Stimulated activated naive CD4-positive, alpha-beta T cell treated with Interleukin-2 at 50 U/mL for 16 hours (primary cell): ENCODE results near the gene TTYH1.
A peak's percentile ranks its signal among the peaks of the same experiment; 100 is the strongest.
"Not testable (repeated sequence)": the region's sequence is repeated elsewhere in the genome, so short reads cannot be mapped to it uniquely, and the experiment has no call there.

Experiments
- DNase-seq: peaks from one replicate; lab custom pipeline; 2025; lab: John Stamatoyannopoulos, UW

TTYH1 gene

DNA sequence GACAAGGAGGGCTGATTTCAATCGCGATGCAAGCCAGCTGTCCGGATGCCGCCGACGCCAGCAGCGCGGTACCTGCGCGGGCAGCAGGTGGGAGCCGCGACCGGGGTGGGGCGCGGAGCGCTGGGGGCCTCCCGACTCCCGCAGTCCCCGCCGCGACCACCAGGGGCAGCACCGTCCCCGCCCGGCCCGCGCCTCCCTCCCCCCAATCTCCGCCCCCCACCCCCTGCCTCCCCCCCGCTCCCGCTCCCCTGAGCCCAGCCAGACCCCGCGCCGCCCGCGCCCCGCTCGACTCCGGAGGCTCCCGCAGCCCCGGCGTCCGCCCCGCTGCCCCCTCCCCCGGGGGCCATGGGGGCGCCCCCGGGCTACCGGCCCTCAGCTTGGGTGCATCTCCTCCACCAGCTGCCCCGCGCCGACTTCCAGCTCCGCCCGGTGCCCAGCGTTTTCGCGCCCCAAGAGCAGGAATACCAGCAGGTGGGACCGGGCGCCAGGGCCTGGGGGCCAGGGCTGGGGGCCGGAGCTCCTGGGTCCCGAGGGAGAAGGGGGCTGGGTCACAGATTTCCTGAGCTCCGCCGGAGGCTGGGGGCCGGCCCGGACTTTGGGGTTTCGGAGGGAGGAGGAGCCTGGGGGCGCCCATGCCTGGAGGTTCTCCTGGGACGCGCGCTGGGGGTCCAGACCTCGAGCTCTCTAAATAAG, at the start of gene TTYH1:
Gene TTYH1, plus strand, starts transcription at position 257 of the 693 bp plus-strand sequence. Its CDS starts 89 bp downstream, at position 346.
- DNase-seq = peak; percentile 27

DNA sequence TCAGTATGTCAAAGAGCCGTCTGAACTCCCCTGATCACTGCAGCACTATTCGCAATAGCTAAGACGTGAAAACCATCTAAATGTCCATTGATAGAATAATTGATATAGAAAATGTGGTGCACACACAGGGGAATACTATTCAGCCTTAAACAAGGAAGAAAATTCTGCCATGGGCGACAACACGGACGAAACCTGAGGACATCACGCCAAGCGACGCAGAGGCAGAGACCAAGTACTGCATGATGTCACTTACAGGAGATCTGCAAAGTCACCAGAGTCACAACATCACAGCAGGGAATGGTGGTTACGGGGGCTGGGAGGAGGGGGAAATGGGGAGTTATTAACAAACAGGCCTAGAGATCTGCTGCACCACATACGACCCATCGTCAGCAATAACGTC, 49.5 kb upstream of the TTYH1 start:
- not testable (repeated sequence) for DNase-seq

DNA sequence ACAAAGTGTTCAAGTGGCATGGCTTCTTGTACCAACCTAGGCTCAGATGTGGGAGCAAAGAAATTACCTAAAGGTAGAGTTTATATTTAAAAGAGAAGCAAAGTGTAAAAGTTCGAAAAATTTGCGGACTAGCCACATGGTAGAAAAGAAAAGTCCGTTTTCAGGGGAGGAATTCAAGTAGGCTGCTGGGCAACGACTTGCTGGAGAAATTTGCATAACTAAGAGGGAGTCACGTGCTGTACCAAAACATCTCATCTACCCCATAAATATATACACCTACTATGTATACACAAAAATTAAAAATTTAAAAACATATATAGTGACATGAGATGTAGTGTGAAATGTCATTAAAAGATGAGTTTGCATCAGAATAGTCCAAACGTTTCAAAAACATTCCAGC, 48.5 kb upstream of the TTYH1 start:
- no peak for DNase-seq

DNA sequence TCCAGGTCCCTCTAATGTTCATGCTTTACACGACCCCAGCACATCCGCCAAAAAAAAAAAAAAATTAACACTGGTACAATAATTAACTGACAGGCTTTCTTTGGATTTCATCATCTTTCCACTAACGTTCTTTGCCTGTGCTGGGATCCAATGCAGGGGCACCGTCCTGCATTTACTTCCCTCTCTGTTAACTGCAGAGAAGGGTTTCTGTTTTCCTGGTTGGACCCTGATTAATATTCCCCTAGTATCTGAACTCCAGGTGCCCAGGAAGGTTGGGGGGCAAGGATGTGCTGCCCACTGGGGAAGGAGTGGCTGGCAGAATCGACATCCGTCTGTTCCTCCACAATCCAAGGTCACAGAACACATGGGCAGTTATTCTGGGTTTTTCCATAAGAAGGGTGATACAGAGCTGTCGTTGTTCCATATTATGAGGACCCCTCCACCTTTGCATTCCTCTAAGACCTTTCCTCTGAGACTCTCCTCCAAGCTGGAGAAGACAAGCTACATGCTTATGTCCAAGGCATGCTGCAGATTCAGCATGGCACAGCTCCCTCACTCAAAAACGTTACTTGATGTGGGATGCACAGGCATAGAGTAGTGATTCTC, 46.1 kb upstream of the TTYH1 start:
- DNase-seq = no peak

DNA sequence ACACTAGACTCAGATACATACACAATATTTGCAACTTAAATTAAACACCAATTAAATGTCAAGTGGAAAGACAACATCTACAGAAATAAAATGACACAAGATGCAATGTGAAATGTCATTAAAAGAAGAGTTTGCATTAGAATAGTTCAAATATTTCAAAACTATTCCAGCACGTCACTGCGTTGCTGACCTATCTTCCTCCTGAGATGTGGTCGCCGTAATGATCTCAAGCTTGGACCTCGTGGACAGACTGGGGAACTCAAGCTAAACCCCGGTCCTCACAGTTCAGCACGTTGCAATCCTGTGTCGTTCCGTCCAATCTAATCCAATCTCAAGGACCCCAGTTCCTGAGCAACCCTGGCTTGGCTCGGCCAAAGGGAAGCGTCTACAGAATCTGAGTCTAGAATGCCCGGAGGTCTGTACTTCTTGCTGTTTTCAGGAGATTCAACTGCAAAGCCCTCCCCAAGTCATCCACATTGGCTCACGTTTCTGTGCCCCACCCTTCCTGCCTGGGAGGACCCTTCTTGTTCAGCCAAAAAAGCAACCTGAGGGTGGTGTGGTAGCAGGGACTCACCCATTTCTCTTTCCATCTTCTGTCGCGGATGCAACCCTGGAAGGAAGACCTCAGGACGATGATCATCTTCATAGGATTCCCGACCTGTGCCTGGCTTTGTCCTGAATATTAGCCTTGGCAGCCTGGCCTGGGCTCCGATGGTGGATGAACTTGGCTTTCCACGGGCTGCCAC, 45.4 kb upstream of the TTYH1 start:
- DNase-seq = not testable (repeated sequence)

DNA sequence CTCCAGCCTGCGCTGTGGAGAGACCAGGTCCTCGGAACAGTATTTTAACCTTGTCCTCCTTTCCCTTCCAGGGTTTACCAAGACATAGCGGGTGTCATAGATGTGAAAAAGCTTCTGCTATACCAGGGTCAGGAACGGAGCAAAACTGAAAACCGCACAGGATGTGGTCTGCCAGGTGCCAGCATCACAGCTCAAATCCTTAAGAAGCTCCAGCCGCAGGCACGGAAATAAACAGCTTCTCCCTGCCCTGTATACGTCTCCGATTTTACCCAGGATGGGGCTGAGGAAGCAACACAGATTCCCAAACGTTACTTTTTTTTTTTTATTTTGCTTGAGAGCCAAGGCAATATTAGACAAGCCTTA, 44.8 kb upstream of the TTYH1 start:
- DNase-seq = peak; percentile 35

DNA sequence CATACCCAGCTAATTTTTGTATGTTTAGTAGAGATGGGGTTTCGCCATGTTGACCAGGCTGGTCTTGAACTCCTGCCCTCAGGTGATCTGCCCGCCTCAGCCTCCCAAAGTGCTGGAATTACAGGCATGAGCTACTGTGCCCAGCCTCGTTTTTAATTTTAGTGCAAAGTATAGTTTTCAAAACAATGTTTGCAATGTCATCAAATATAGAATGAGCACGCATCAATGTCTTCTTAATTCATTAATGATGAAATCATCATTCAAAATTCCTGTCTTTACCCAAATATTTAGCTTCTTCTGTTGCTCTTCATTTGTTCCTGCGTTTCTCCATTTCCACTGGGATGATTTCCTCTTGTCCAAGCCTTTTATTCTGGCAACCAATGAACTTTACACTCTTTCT, 43.8 kb upstream of the TTYH1 start:
- not testable (repeated sequence) for DNase-seq

DNA sequence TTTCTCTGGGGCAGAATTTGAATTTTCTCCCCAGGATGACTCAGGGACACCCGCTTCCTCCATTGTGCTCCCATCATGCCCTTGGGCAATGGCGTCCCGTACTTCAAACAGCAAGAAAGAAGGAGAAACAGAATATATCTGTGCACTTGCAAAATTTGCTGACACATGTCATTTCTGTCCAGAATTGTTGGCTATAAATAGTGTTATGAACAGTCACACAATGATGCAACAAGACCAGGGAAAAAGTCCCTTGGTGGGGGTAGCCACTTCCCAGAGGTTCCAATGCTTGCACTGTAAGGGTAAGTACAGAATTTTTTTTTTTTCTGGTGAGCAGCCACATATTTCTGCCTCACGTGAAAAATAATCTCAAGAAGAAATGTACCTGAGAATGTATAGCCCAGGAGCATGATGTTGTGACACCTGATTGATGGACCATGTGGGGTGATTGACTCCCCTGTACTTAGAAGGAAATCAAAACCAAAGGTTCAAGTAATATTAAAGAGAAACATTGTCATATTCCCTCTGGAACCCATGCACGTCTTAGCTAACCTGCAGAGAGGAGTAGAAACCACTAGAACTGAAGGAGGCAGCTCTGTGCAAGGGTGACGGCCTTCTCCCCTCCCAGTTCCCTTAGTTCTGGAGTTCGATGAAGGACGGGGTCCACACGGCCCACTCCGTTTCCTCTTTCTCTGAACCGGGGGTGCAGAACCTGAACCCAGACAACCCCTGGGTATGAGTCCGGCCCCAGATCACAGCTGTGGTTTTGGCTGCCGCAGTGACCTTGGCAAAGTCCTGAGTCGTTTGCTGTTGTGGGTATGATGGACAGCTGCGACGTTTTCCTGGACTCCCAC, 41.3 kb upstream of the TTYH1 start:
- no peak for DNase-seq

- not testable (repeated sequence) for DNase-seq
Measured at GRCh38 chr19:54375181-54375938, 39.9 kb upstream of the TTYH1 start.

DNA sequence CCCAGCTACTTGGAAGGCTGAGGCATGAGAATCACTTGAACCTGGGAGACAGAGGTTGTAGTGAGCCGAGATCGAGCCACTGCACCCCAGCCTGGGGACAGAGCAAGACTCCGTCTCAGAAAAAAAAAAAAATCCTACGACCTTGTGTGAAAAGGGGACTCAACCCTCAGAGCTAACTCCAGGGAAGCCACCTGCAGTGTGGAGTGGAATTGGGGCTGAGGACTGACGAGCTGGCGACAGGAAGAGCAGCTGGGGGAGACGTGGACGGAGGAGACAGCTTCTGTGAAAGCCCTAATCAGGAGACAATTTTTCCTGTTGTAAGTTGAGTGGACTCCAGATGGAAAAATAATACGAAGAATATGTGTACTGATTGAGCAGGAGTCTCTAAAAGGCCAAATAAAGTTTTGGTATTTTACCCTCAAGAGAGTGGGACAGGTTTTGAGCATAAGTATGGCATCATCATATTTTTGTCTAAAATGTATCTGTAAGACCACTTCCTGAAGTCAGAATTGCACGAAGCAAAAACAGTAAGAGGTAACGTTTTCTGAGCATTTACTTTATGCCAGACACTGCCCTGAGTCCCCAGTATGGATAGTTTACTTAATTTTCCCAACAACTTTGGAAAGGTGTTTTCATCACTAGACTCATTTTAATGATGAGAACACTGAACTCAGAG, 38.5 kb upstream of the TTYH1 start:
- DNase-seq = no peak

DNA sequence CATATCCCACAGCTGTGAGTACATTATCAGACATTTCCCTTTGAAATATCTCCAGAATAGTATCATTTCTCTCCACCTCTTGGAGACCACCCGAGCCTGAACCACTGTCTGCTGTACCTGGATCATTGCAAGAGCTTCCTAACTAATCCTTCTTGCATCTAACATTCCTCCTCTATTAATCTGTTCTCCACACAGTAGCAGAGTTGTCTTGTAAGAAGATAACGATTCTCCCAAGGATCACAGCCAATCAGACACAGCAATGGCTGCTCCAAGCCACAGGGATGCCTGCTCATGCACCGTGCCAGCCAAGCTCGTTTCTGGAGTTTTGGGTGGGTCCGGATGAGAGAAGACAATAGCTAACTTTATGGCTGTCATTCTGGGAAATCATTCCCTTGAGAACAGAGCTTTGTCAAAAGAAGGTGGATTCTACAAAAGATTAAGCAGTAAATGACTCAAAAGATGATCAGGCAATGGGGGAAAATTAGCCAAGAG, 36.0 kb upstream of the TTYH1 start:
- no peak for DNase-seq

GRCh38 chr19:54380897-54381296, 34.4 kb upstream of the TTYH1 start:
- DNase-seq = no peak

DNA sequence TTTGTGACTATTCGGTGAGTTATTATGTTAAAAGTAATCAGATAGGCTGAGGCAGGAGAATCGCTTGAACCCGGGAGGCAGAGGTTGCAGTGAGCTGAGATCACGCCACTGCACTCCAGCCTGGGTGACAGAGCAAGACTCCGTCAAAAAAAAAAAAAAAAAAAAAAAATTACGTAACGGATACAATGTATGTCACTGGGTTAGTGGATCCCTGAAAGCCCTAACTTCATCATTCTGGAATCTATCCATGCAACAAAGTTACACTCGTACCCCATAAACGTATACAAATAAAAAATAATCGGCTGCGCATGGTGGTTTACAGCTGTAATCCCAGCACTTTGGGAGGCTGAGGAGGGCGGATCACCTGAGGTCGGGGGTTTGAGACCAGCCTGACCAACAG, 33.2 kb upstream of the TTYH1 start:
- DNase-seq = not testable (repeated sequence)

DNA sequence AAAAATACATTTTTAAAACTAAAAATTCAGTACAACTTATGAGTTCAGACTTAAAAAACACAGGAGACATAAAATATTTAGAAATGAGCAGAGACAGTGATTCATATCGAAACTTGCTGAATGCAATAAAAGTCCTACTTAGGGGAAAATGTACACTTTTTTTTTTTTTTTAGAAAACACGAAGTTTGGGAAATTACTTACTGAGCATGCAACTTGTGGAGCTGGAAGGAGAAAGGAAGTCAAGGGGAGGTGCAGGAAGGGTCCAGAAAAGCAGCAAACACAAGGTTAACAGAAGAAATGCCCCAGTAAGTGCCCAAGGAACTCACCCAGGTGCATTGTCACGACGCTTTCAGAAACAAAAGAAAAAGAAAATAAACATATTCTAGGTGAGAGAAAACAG, 31.9 kb upstream of the TTYH1 start:
- DNase-seq = no peak

GRCh38 chr19:54387991-54388801, 27.1 kb upstream of the TTYH1 start:
- peak; percentile 24 for DNase-seq

DNA sequence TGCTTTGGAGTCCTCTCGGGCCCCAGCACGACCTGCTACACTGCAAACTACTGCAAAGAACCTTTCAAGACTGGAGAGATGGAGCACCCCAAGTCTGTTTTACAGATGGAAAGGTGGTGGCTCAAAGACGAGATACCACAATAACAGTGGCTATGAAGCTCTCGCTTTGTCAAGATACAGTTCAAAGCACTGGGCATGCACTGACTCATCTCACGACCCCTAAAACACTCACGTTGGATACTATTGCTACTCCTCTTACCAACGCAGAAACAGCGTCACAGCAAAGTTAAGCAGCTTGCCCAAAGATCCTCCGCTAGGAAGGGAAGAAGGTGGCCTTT, 26.5 kb upstream of the TTYH1 start:
- no peak for DNase-seq

- DNase-seq = no peak
Measured at GRCh38 chr19:54389553-54389952, 25.7 kb upstream of the TTYH1 start.

DNA sequence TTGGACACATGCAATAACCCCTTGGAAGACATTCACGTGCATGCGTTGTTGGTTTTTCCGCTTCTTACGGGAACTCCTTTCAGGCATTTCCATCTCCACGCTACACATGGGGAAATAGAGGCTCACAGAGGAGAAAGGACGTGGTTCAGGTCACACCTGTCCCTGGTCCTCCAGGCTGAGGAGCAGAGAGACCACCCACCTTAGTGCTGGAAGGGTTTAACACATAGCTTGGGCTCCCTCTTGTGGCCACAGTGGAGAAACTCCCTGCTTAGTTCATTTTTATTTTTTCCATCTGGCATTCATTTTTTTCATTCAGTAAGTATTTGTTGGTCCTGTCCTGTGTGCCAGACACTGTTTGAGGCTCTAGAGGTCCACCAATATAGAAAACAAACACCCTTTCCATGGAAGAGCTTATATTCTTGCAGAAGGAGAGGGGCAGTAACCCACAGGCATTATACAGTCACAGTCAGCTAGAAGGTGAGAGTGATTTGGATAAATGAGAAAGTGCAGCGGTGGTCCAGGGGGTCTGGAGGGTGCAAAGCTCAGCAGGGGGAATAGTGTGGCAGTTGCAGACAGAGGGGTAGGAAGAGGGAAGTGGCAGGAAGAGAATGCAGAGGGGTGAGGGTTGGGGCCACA, 24.2 kb upstream of the TTYH1 start:
- DNase-seq = peak; percentile 66

GRCh38 chr19:54391589-54392061, 23.6 kb upstream of the TTYH1 start:
- no peak for DNase-seq
